GM10266 (cell line): Measurements from ENCODE around the gene DOCK1.

Source experiments
- DNase-seq: peaks from one replicate; pipeline ENCODE4 v3.0.0; 2012; ENCODE audit errors: extremely low spot score
- TF ChIP-seq, protein P1 (sequence below): IDR thresholded peaks from 2 replicates; pipeline ENCODE4 v1.5.1; 2012; ENCODE audit warnings: mild to moderate bottlenecking, low read depth; ENCODE audit not compliant: control insufficient read depth, insufficient read depth; ENCODE audit errors: missing control alignments

DOCK1 gene

DNA sequence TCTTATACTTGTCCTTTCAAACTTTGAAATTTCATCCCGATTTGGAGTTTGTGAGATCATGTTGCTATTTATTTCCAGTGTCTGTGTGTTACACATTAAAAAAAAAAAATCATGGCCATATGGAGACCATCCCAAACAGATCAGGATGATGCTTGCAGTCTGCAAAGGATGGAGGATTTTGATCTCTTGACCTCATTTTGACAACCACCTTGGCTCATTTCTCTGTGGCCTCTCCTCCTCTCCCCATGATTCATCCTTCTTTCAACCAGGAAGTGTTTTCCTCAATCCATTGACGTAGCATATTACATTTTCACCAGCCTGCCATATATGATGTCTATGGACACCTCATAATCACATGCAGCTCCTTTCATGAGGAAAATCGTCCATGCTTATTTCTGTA, 360.1 kb downstream of the DOCK1 start:
- DNase-seq: no peak
- TF ChIP-seq, protein P1, sequence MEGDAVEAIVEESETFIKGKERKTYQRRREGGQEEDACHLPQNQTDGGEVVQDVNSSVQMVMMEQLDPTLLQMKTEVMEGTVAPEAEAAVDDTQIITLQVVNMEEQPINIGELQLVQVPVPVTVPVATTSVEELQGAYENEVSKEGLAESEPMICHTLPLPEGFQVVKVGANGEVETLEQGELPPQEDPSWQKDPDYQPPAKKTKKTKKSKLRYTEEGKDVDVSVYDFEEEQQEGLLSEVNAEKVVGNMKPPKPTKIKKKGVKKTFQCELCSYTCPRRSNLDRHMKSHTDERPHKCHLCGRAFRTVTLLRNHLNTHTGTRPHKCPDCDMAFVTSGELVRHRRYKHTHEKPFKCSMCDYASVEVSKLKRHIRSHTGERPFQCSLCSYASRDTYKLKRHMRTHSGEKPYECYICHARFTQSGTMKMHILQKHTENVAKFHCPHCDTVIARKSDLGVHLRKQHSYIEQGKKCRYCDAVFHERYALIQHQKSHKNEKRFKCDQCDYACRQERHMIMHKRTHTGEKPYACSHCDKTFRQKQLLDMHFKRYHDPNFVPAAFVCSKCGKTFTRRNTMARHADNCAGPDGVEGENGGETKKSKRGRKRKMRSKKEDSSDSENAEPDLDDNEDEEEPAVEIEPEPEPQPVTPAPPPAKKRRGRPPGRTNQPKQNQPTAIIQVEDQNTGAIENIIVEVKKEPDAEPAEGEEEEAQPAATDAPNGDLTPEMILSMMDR: no peak

DNA sequence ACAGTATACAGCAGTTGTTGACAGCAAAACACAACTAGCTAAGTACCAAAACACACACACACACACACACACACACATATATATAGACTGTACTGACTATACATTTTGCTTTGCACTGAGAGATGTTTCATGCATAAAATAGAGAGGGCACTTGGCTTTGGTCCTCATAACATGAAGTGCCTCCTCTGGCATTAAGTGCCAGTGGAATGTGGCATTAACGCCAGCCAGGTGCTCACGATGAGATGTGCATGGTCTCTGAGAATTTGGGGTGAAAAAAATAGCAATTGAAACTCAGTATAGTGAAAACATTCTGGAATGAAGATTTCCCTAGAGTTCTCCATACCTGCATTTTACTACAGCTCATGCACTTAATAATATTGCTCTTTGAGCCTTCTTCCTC, 361.2 kb downstream of the DOCK1 start:
- TF ChIP-seq, protein P1: no peak
- no peak for DNase-seq

DNA sequence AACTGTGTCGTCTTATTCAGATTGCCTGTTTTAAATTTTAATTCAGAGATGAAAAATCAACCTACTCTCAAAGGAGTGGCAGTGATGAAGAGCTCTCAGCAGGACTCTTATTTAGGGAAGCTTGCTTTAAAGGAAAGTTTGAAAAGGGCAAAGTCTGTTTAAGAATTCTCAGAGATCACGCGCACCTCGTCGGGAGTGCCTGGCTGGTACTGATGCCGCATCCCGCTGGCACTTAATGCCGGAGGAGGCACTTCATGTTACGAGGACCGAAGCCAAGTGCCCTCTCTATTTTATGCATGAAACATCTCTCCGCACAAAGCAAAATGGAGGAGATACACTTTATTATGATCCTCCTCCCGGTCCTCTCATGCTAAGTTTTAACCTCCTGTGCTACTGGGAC, 362.2 kb downstream of the DOCK1 start:
- TF ChIP-seq, protein P1: no peak
- DNase-seq: no peak

DNA sequence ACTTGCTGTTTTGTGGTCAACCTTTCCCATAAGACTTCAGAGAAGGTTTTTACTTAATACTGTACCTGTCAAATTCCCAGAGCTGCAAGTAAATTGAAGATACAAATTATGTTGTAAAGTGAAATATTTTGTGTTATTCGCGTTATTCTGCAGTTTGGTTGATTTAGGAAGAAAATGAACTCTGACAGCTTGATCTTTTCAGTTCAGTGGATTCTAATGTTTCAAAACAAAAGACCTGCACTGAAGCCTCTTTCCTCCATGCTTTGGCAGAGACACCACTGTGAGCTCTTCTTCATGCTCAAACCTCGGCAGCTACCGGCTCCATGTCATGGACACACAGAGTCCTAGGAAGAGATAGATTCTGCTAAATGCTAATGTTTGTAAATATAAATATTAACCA, 366.8 kb downstream of the DOCK1 start:
- no peak for DNase-seq
- TF ChIP-seq, protein P1: no peak

DNA sequence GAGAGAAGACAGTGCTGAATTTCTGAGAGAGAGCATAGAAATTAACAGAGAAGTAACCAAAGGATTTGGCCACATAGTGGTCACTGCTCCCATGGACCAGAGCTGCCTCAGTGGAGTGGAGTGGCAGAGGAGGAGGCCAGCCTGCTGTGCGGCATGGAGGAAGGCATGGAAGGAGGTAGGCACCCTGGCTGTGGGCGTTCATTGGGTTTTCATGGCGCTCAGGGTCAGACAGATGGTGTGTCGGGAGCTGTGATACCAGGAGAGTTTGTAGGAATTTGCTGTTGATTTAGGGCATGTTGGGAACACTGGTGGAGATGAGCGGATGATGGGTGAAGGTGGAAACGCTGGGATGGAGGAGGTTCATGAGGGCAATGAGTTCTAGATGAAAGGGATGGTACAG, 370.0 kb downstream of the DOCK1 start:
- TF ChIP-seq, protein P1: no peak
- DNase-seq: no peak

DNA sequence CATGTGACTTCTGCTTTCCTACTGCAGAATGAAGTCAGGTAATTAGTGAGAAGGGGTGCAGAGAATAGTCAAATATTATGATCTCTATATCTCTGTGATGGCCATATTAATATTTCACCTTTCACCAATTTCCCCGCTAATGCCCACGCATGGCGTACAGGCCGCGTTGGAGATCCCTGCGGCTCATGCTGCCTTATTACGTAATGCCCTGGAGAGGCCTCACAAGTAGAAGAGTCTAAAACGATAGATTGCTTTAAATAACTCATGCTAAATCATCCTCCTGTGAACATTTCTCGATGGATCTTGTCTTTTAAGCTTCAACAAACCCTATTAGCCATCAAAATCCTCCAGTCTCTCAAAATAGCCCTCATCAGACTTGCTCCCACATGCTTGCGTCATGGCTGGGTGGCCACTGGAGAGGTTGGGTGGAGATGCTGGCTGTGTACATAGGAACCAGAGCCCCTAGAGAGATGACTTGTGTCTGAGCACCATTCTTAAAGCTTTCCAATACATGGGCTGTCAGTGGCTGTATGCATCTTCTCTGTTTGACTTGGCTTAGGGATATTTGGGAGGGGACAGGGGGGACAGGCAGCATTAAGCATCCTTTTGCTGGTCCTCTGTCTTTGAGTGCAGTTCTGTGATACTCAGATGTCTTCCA, 370.7 kb downstream of the DOCK1 start:
- no peak for DNase-seq
- TF ChIP-seq, protein P1: no peak

DNA sequence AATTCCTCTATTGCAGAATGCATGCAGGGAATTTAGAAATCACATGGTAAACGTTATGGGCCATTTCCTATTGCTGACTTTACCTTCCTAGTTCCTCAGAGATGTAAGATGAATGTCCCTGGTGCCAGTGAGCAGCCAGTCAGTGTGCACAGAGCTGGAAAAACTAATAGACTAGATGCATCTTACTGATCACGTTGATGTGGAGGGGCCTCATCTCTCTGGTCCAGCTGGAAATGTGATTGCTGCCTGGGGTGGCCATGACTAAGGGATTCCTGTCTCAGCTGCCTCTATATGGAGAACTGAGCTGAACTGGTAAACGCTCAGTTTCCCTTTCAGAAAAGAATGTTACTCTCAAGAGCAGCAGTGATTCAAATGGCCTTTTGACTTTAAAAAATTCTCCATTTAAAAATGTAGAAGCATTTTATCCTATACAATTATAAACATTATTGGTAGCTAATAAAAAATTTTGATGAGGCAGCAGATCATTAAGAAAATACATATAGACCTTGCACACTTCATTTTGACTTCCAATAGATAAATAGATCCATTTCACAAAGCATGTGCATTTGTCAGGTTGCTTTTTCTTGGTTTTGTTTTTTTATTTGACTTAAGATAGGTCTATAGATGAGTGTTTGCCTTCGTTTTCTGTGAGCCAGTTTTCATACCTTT, 371.7 kb downstream of the DOCK1 start:
- DNase-seq: no peak
- TF ChIP-seq, protein P1: no peak
